Retinal pigment epithelial cell (primary cell): ENCODE results near the gene TBC1D9B.

ENCODE experiments used
- DNase-seq: peaks from one replicate; pipeline ENCODE4 v3.0.0-alpha.2; 2010; ENCODE audit warnings: low read depth
- H3K4me3 ChIP-seq: 2 replicates; pipeline ENCODE4 v1.5.1; 2011; ENCODE audit warnings: mild to moderate bottlenecking, low read length, control low read depth, moderate library complexity
- TF ChIP-seq, protein P1 (sequence below): conservative IDR thresholded peaks from 2 replicates; pipeline ENCODE4 v1.5.1; 2011; ENCODE audit warnings: low read depth, low read length, control low read depth, inconsistent platforms

Gene TBC1D9B

GRCh38 chr5:179915406-179915935 is 7.8 kb upstream of the TBC1D9B start:
- TF ChIP-seq, protein P1, sequence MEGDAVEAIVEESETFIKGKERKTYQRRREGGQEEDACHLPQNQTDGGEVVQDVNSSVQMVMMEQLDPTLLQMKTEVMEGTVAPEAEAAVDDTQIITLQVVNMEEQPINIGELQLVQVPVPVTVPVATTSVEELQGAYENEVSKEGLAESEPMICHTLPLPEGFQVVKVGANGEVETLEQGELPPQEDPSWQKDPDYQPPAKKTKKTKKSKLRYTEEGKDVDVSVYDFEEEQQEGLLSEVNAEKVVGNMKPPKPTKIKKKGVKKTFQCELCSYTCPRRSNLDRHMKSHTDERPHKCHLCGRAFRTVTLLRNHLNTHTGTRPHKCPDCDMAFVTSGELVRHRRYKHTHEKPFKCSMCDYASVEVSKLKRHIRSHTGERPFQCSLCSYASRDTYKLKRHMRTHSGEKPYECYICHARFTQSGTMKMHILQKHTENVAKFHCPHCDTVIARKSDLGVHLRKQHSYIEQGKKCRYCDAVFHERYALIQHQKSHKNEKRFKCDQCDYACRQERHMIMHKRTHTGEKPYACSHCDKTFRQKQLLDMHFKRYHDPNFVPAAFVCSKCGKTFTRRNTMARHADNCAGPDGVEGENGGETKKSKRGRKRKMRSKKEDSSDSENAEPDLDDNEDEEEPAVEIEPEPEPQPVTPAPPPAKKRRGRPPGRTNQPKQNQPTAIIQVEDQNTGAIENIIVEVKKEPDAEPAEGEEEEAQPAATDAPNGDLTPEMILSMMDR, result no peak
- no peak for DNase-seq
- no peak overlapping the region for H3K4me3 ChIP-seq

DNA sequence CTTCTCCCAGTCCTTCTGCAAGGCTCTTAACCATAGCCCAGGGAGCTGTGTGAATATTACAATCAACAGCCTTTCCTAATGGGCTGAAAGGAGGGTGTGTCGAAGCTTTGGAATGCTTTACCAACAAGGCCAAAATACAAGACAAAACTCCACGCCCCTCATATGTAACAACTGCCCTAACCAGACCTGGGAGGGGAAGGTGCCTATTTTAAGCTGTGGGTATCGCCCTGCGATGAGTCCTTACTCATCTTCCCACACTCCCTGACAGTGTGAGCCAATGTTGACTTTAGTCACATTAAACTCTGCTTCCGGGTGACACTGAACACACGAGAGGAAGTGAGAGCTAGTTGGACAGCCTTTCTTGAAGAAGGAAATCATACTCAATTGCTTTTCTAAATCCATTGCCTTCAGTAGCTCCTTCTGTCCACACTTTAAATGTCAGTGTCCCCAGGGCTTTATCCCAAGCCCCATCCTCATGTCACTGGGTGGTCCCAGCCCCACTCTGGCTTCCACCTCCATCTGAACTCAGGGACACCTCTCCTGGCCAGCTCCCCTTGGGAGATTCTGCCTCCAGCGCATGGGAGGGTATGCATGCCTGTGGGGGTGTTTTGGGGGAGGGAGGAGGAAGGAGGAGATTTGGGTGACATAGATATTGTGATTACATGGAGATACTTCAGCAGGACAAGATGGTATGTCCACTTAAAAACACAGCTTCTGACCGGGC is 6.5 kb upstream of the TBC1D9B start:
- H3K4me3 ChIP-seq, result no peak overlapping the region
- TF ChIP-seq, protein P1, result no peak
- no peak for DNase-seq

GRCh38 chr5:179913461-179913860 is 5.8 kb upstream of the TBC1D9B start:
- no peak for DNase-seq
- TF ChIP-seq, protein P1, result no peak
- no peak overlapping the region for H3K4me3 ChIP-seq

- no peak overlapping the region for H3K4me3 ChIP-seq
- TF ChIP-seq, protein P1, result no peak
- no peak for DNase-seq
Observed at GRCh38 chr5:179912951-179913350, 5.3 kb upstream of the TBC1D9B start.

GRCh38 chr5:179912386-179912785 is 4.7 kb upstream of the TBC1D9B start:
- TF ChIP-seq, protein P1, result no peak
- DNase-seq, result no peak
- no peak overlapping the region for H3K4me3 ChIP-seq

- TF ChIP-seq, protein P1, result no peak
- no peak overlapping the region for H3K4me3 ChIP-seq
- no peak for DNase-seq
Observed at GRCh38 chr5:179909224-179909623, 1.5 kb upstream of the TBC1D9B start.

DNA sequence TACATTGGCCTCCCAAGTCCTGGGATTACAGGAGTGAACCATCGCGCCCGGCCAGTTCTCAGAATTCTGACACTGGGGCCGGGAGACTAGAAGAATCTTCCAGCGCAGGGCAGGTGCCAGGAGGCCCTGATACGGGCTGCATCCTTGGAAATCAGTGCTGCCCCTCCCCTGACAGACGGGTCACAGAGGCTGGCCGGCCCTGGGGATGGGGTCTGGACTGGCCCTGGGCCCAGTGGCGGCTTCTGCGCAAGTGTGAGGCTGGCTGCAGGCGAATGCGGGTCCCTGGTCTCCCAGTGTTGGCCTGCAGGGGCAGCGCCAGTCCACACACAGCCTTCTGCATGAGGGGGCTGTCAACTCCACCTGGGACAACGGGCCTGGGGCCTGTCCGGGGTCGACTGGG is 831 bp upstream of the TBC1D9B start:
- no peak for DNase-seq
- H3K4me3 ChIP-seq, result no peak overlapping the region
- TF ChIP-seq, protein P1, result peak; percentile 45
